HT-29 (cell line): ENCODE results near the gene R3HCC1L. TPM values are rescaled to one million over a fixed set of nuclear protein-coding genes. Genes with fewer than 3 reads are reported as not detected.
"Not testable (repeated sequence)": the region's sequence is repeated elsewhere in the genome, so short reads cannot be mapped to it uniquely, and the experiment has no call there.

Experiments used
- DNase-seq: peaks from one replicate; pipeline ENCODE4 v3.0.0-alpha.2; 2015; ENCODE audit warnings: low spot score
- total RNA-seq: library from RNA; depleted of rRNA; stranded (reverse); fragments of >200 nt; shearing (Covaris generic); gene quantifications from 2 replicates; pipeline ENCODE4 v1.2.3, GENCODE V29; 2014

R3HCC1L gene
- total RNA-seq, 1 experiment from 2014 or later: 5.7 TPM

- DNase-seq: no peak
Measured at GRCh38 chr10:98172495-98172894, 38.0 kb downstream of the R3HCC1L start.

GRCh38 chr10:98173260-98173659, 38.8 kb downstream of the R3HCC1L start:
- no peak for DNase-seq

GRCh38 chr10:98182351-98182915, 48.0 kb downstream of the R3HCC1L start:
- not testable (repeated sequence) for DNase-seq

GRCh38 chr10:98186681-98187080, 52.2 kb downstream of the R3HCC1L start:
- no peak for DNase-seq

GRCh38 chr10:98190773-98191172, 56.3 kb downstream of the R3HCC1L start:
- not testable (repeated sequence) for DNase-seq

- DNase-seq: no peak
Measured at GRCh38 chr10:98193037-98193436, 58.6 kb downstream of the R3HCC1L start.

GRCh38 chr10:98194633-98195032, 60.2 kb downstream of the R3HCC1L start:
- no peak for DNase-seq

GRCh38 chr10:98195120-98195519, 60.7 kb downstream of the R3HCC1L start:
- DNase-seq: no peak

- no peak for DNase-seq
Measured at GRCh38 chr10:98196985-98197384, 62.5 kb downstream of the R3HCC1L start.

- DNase-seq: no peak
Measured at GRCh38 chr10:98201760-98202159, 67.3 kb downstream of the R3HCC1L start.

GRCh38 chr10:98202378-98202777, 67.9 kb downstream of the R3HCC1L start:
- no peak for DNase-seq

- no peak for DNase-seq
Measured at GRCh38 chr10:98205351-98205750, 70.9 kb downstream of the R3HCC1L start.

- no peak for DNase-seq
Measured at GRCh38 chr10:98208925-98209324, 74.5 kb downstream of the R3HCC1L start.

- DNase-seq: no peak
Measured at GRCh38 chr10:98209441-98209840, 75.0 kb downstream of the R3HCC1L start.

GRCh38 chr10:98212196-98212595, 77.7 kb downstream of the R3HCC1L start:
- no peak for DNase-seq

- no peak for DNase-seq
Measured at GRCh38 chr10:98213740-98214139, 79.3 kb downstream of the R3HCC1L start.

GRCh38 chr10:98215373-98215772, 80.9 kb downstream of the R3HCC1L start:
- DNase-seq: no peak

GRCh38 chr10:98217801-98218200, 83.3 kb downstream of the R3HCC1L start:
- DNase-seq: no peak

- DNase-seq: no peak
Measured at GRCh38 chr10:98223874-98224273, 89.4 kb downstream of the R3HCC1L start.

GRCh38 chr10:98224509-98224908, 90.1 kb downstream of the R3HCC1L start:
- DNase-seq: no peak

GRCh38 chr10:98224996-98225395, 90.5 kb downstream of the R3HCC1L start:
- no peak for DNase-seq

GRCh38 chr10:98226508-98227144, 92.2 kb downstream of the R3HCC1L start:
- no peak for DNase-seq

- DNase-seq: not testable (repeated sequence)
Measured at GRCh38 chr10:98227713-98228112, 93.3 kb downstream of the R3HCC1L start.

GRCh38 chr10:98228266-98228665, 93.8 kb downstream of the R3HCC1L start:
- not testable (repeated sequence) for DNase-seq
